Loucy (cell line): ENCODE data around the gene ACOT8.
A peak's percentile ranks its signal among the peaks of the same experiment; 100 is the strongest.

Experiments
- H2AFZ ChIP-seq: fragments of 200-600 bp; sonication (generic); 2 replicates; pipeline ENCODE4 v1.6.0; 2016; ENCODE audit warnings: antibody characterized with exemption, mild to moderate bottlenecking, low read length, moderate library complexity
- H3F3A ChIP-seq: fragments of 200-600 bp; 2 replicates; pipeline ENCODE4 v1.6.0; 2016; ENCODE audit warnings: antibody characterized with exemption, low read depth, mild to moderate bottlenecking
- H3K27me3 ChIP-seq: fragments of 200-600 bp; sonication (generic); 2 replicates; pipeline ENCODE4 v1.6.1; 2014; ENCODE audit warnings: low read length, mild to moderate bottlenecking; ENCODE audit not compliant: insufficient read depth, poor library complexity, severe bottlenecking
- H3K36me3 ChIP-seq: fragments of 200-600 bp; sonication (generic); 2 replicates; pipeline ENCODE4 v1.6.1; 2016; ENCODE audit warnings: low read length; ENCODE audit not compliant: insufficient read depth
- H3K4me1 ChIP-seq: fragments of 200-600 bp; sonication (generic); 2 replicates; pipeline ENCODE4 v1.5.1; 2014; ENCODE audit warnings: low read length, mild to moderate bottlenecking; ENCODE audit not compliant: insufficient read depth, poor library complexity, severe bottlenecking
- H3K4me2 ChIP-seq: fragments of 200-600 bp; sonication (generic); 2 replicates; pipeline ENCODE4 v1.6.0; 2014; ENCODE audit warnings: antibody characterized with exemption, low read length, low read depth, mild to moderate bottlenecking; ENCODE audit not compliant: poor library complexity, severe bottlenecking
- H3K4me3 ChIP-seq: fragments of 200-600 bp; sonication (generic); 2 replicates; pipeline ENCODE4 v1.5.1; 2014; ENCODE audit warnings: low read length, mild to moderate bottlenecking, mixed read lengths; ENCODE audit not compliant: poor library complexity, severe bottlenecking
- H3K79me2 ChIP-seq: fragments of 200-600 bp; sonication (generic); 2 replicates; pipeline ENCODE4 v1.6.1; 2014; ENCODE audit warnings: low read length; ENCODE audit not compliant: insufficient read depth
- H3K9ac ChIP-seq: fragments of 200-600 bp; sonication (generic); 2 replicates; pipeline ENCODE4 v1.6.0; 2014; ENCODE audit warnings: mild to moderate bottlenecking, low read depth, low read length, moderate library complexity; ENCODE audit not compliant: poor library complexity, severe bottlenecking
- H3K9me2 ChIP-seq: fragments of 200-600 bp; sonication (generic); replicated peaks from 2 replicates; pipeline ENCODE4 v1.6.1; 2016; ENCODE audit warnings: low read depth, low read length, mixed read lengths
- H3K9me3 ChIP-seq: fragments of 200-600 bp; sonication (generic); 2 replicates; pipeline ENCODE4 v1.6.1; 2014; ENCODE audit warnings: mild to moderate bottlenecking, antibody characterized with exemption, low read length, low read depth; ENCODE audit not compliant: insufficient read depth
- H4K20me1 ChIP-seq: fragments of 200-600 bp; sonication (generic); 2 replicates; pipeline ENCODE4 v1.6.0; 2014; ENCODE audit warnings: antibody characterized with exemption, low read length, mild to moderate bottlenecking; ENCODE audit not compliant: insufficient read depth, poor library complexity, severe bottlenecking
- EZH2phosphoT487 ChIP-seq: fragments of 200-600 bp; IDR thresholded peaks from 2 replicates; pipeline ENCODE4 v1.6.1; 2018; ENCODE audit warnings: antibody characterized with exemption, mild to moderate bottlenecking, moderate library complexity, borderline replicate concordance
- TF ChIP-seq, protein P1 (sequence below): fragments of 200-600 bp; sonication (generic); conservative IDR thresholded peaks from 2 replicates; pipeline ENCODE4 v1.5.1; 2014; ENCODE audit warnings: mild to moderate bottlenecking, antibody characterized with exemption, low read length

ACOT8 gene

DNA sequence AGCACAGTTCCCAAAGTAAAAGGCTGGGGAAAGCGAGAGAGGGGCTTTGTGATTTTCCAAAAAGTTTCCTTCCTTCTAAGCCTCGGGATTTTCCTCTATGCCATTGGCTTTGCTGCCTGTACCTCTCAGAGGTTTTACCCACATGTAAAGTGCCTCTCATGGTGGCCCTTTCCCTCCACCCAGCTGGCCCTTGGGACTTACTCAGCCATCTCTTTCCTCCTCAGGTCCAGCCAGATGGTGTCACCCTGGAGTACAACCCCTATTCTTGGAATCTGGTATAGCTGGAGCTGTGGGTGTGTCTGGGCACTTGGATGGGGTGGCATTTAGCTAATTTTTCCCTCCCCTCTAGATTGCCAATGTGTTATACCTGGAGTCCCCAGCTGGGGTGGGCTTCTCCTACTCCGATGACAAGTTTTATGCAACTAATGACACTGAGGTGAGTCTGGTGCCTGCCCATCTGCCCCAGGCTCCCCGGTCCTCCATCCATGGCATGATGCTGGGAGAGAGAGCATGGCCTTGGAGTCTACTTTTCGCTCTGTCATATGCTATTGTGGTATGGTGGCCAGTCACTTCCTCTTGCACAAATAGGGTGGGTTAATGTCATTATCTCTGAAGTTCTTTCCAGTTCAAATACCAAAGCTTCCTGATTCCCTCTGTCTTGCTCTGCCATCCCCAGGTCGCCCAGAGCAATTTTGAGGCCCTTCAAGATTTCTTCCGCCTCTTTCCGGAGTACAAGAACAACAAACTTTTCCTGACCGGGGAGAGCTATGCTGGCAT, 35.0 kb upstream of the ACOT8 start:
- H3F3A ChIP-seq: no peaks in the 10 kb centered on the region
- no peaks in the 10 kb centered on the region for H3K36me3 ChIP-seq
- peak overlapping the region; percentile 84 for H3K4me2 ChIP-seq
- peaks cover 15% of the 10 kb centered on the region for H3K4me1 ChIP-seq
- no peaks in the 10 kb centered on the region for H3K9me2 ChIP-seq
- peak overlapping the region; percentile 81 for H3K4me3 ChIP-seq
- H2AFZ ChIP-seq: no peak overlapping the region
- TF ChIP-seq, protein P1, sequence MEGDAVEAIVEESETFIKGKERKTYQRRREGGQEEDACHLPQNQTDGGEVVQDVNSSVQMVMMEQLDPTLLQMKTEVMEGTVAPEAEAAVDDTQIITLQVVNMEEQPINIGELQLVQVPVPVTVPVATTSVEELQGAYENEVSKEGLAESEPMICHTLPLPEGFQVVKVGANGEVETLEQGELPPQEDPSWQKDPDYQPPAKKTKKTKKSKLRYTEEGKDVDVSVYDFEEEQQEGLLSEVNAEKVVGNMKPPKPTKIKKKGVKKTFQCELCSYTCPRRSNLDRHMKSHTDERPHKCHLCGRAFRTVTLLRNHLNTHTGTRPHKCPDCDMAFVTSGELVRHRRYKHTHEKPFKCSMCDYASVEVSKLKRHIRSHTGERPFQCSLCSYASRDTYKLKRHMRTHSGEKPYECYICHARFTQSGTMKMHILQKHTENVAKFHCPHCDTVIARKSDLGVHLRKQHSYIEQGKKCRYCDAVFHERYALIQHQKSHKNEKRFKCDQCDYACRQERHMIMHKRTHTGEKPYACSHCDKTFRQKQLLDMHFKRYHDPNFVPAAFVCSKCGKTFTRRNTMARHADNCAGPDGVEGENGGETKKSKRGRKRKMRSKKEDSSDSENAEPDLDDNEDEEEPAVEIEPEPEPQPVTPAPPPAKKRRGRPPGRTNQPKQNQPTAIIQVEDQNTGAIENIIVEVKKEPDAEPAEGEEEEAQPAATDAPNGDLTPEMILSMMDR: 0 out of 2 replicates have a peak, but pooled peaks have one; percentile 11
- TF ChIP-seq EZH2phosphoT487: no peak
- H4K20me1 ChIP-seq: no peaks in the 10 kb centered on the region
- H3K27me3 ChIP-seq: no peaks in the 10 kb centered on the region
- peak overlapping the region; percentile 72 for H3K9ac ChIP-seq
- H3K9me3 ChIP-seq: no peaks in the 10 kb centered on the region
- H3K79me2 ChIP-seq: 0 out of 2 replicates have a peak, but pooled peaks cover 4% of the 10 kb centered on the region

DNA sequence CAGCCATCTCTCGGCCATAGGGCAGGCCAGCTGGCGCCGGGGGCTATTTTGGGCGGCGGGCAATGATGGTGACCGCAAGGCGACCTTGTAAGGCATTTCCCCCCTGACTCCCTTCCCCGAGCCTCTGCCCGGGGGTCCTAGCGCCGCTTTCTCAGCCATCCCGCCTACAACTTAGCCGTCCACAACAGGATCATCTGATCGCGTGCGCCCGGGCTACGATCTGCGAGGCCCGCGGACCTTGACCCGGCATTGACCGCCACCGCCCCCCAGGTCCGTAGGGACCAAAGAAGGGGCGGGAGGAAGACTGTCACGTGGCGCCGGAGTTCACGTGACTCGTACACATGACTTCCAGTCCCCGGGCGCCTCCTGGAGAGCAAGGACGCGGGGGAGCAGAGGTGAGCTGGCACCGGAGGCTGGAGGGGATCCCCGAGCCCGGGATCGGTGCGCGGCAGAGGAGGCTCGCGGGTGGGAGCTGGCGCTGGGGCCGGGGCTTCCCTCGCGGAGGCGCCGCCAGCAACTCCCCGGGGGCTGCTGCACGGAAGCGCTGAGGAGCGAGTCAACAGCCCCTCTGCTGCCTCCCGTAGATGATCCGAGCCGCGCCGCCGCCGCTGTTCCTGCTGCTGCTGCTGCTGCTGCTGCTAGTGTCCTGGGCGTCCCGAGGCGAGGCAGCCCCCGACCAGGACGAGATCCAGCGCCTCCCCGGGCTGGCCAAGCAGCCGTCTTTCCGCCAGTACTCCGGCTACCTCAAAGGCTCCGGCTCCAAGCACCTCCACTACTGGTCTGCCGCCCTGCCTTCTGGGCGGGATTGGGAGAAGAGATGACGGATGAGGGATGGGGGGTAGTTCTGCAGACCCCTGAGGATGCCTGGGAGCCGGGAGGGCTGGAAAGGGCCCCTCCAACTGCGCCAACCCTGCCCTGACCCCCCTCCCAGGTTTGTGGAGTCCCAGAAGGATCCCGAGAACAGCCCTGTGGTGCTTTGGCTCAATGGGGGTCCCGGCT, 34.1 kb upstream of the ACOT8 start, which contains the start of the genes CTSA and NEURL2:
CTSA (plus strand) TSS at position 351 of the 999 bp plus-strand sequence; CDS start at position 585, 234 bp downstream.
NEURL2 (minus strand) TSS at position 224 of the 999 bp plus-strand sequence; CDS start at position 7, 217 bp downstream.
- Histone ChIP-seq H3K36me3 (no peaks in the 10 kb centered on the region), H3K4me2 (peak within 1 kb of the TSS; percentile 84), H2AFZ (peak within 1 kb of the TSS; percentile 96), H3F3A (no peaks in the 10 kb centered on the region), H3K4me3 (peak within 1 kb of the TSS; percentile 81), H3K9ac (peak within 1 kb of the TSS; percentile 72), H3K79me2 (0 out of 2 replicates have a peak, but pooled peaks cover 4% of the 10 kb centered on the region), H3K9me2 (no peaks in the 10 kb centered on the region), H3K4me1 (peaks cover 16% of the 10 kb centered on the region), H3K9me3 (no peaks in the 10 kb centered on the region), H3K27me3 (no peaks in the 10 kb centered on the region), H4K20me1 (no peaks in the 10 kb centered on the region)
- TF ChIP-seq, protein P1: no peak
- no peak for TF ChIP-seq EZH2phosphoT487
